HepG2 (cell line): ENCODE measurements around the gene SAMD4A. TPM values are rescaled to one million over a fixed set of nuclear protein-coding genes. Genes with fewer than 3 reads are reported as not detected.

Source experiments
- ATAC-seq: fragments of 200-7000 bp; cut with Tn5 transposase; 3 replicates; pipeline ENCODE4 v1.9.1; 2020; ENCODE audit warnings: mild to moderate bottlenecking, moderate library complexity
- BruUV-seq: library from RNA; stranded (reverse); fragments of 400-500 nt; replicated peaks from 2 replicates; lab custom pipeline; 2021; lab: Mats Ljungman, UMichigan
- CTCF ChIA-PET: fragments of 300-600 bp; formaldehyde crosslinking; extraction: SDS; loops from one replicate; lab custom pipeline; 2021; ENCODE audit warnings: low total read pairs, inconsistent platforms, low intra/inter-chr PET ratio; lab: Yijun Ruan, JAX
- POLR2A ChIA-PET: fragments of 350-600 bp; sonication (Branson Sonifier 250); formaldehyde crosslinking; loops from one replicate; lab custom pipeline; 2020; ENCODE audit warnings: antibody characterized with exemption, inconsistent platforms; lab: Yijun Ruan, JAX
- DNase-seq: peaks from one replicate; pipeline ENCODE4 v3.0.0-alpha.2; 2015; ENCODE audit warnings: low spot score
- FAIRE-seq: peaks from 3 replicates; lab custom pipeline; 2011; peaks lifted over from hg19 to GRCh38; lab: Jason Lieb, UNC
- H2AFZ ChIP-seq: one replicate; pipeline ENCODE4 v1.6.1; 2011; ENCODE audit warnings: low read length, inconsistent platforms
- H3K27ac ChIP-seq: fragments of 300-600 bp; 3 replicates; pipeline ENCODE4 v1.8.0; 2011; ENCODE audit warnings: mixed run types, mild to moderate bottlenecking, mixed read lengths, low read length, inconsistent platforms; ENCODE audit not compliant: insufficient read depth; ENCODE audit errors: extremely low read length
- H3K27me3 ChIP-seq, 2 experiments: fragments of 200-600 bp in 1 of 2; 2 replicates in 1 of 2; 3 replicates in 1 of 2; pipeline versions ENCODE4 v1.6.0 to v1.8.0; 2011; ENCODE audit warnings: low read length in 2 of 2, mild to moderate bottlenecking in 2 of 2, moderate library complexity in 2 of 2, inconsistent platforms in 1 of 2; ENCODE audit not compliant: insufficient read depth in 2 of 2, control insufficient read depth in 1 of 2
- H3K36me3 ChIP-seq, 2 experiments: fragments of 200-600 bp in 1 of 2; replicated peaks in 1 of 2; 2 replicates in 1 of 2; 3 replicates in 1 of 2; pipeline versions ENCODE4 v1.5.1 to v1.8.0; 2011; ENCODE audit warnings: low read length in 2 of 2, inconsistent platforms in 1 of 2; ENCODE audit not compliant: insufficient read depth in 2 of 2, control insufficient read depth in 1 of 2
- H3K4me1 ChIP-seq: 2 replicates; pipeline ENCODE4 v1.5.1; 2012; ENCODE audit warnings: low read length, inconsistent platforms; ENCODE audit not compliant: insufficient read depth
- H3K4me2 ChIP-seq: 2 replicates; pipeline ENCODE4 v1.6.0; 2011; ENCODE audit warnings: low read depth, low read length, inconsistent platforms
- H3K4me3 ChIP-seq, 3 experiments: fragments of 200-600 bp in 1 of 3; sonication (generic), shearing (Covaris generic) in 1 of 3; replicated peaks in 1 of 3; 2 replicates each; pipeline ENCODE4 v1.5.1; 2011 to 2016; ENCODE audit warnings: low read length in 3 of 3, inconsistent platforms in 2 of 3, low read depth in 2 of 3, mild to moderate bottlenecking in 2 of 3, control low read depth in 1 of 3, mixed read lengths in 1 of 3; ENCODE audit not compliant: insufficient read depth in 1 of 3
- H3K79me2 ChIP-seq: one replicate; pipeline ENCODE4 v1.6.1; 2011; ENCODE audit warnings: low read length, inconsistent platforms; ENCODE audit not compliant: insufficient read depth
- H3K9ac ChIP-seq: 2 replicates; pipeline ENCODE4 v1.6.0; 2011; ENCODE audit warnings: mild to moderate bottlenecking, low read depth, low read length, inconsistent platforms; ENCODE audit not compliant: insufficient read depth
- H3K9me3 ChIP-seq: 2 replicates; pipeline ENCODE4 v1.5.1; 2012; ENCODE audit warnings: mild to moderate bottlenecking, low read length
- H4K20me1 ChIP-seq: 2 replicates; pipeline ENCODE4 v1.6.0; 2011; ENCODE audit warnings: inconsistent platforms, mild to moderate bottlenecking, low read length, moderate library complexity; ENCODE audit not compliant: insufficient read depth
- CENPT ChIP-seq: sonication (generic); formaldehyde crosslinking; IDR thresholded peaks from 2 replicates; pipeline ENCODE4 v1.8.0; 2022; ENCODE audit warnings: low read depth, mild to moderate bottlenecking, moderate library complexity, missing genetic modification reagents
- JARID2 ChIP-seq: sonication (generic); formaldehyde crosslinking; IDR thresholded peaks from 2 replicates; pipeline ENCODE4 v1.8.1; 2023; ENCODE audit warnings: missing genetic modification reagents, inconsistent platforms; ENCODE audit not compliant: insufficient replicate concordance
- KDM3A ChIP-seq: IDR thresholded peaks from 2 replicates; pipeline ENCODE4 v1.6.1; 2018; ENCODE audit warnings: low read depth, missing compliant biosample characterization
- KDM4B ChIP-seq: sonication (generic); formaldehyde crosslinking; IDR thresholded peaks from 2 replicates; pipeline ENCODE4 v1.4.0; 2020; ENCODE audit warnings: missing genetic modification reagents
- MAFG ChIP-seq: sonication (generic); formaldehyde crosslinking; IDR thresholded peaks from 2 replicates; pipeline ENCODE4 v1.5.1; 2020; ENCODE audit warnings: mild to moderate bottlenecking, missing genetic modification reagents
- MAFK ChIP-seq, 2 experiments: IDR thresholded peaks in 1 of 2; conservative IDR thresholded peaks in 1 of 2; 2 replicates each; pipeline ENCODE4 v1.6.1; 2011; ENCODE audit warnings: improper control_type of control experiment in 2 of 2, low read length in 2 of 2
- SAFB2 ChIP-seq: sonication (generic); formaldehyde crosslinking; IDR thresholded peaks from 2 replicates; pipeline ENCODE4 v1.5.1; 2020; ENCODE audit warnings: missing genetic modification reagents, low read depth, mild to moderate bottlenecking, borderline replicate concordance
- STAG1 ChIP-seq: sonication (generic); formaldehyde crosslinking; IDR thresholded peaks from 2 replicates; pipeline ENCODE4 v1.4.0; 2020; ENCODE audit warnings: missing genetic modification reagents
- ZNF33A ChIP-seq: sonication (generic); formaldehyde crosslinking; IDR thresholded peaks from 2 replicates; pipeline ENCODE4 v1.5.1; 2020; ENCODE audit warnings: missing genetic modification reagents, mild to moderate bottlenecking, moderate library complexity, borderline replicate concordance
- ZNF383 ChIP-seq: sonication (generic); formaldehyde crosslinking; IDR thresholded peaks from 2 replicates; pipeline ENCODE4 v1.4.0; 2020; ENCODE audit warnings: missing genetic modification reagents, mild to moderate bottlenecking, borderline replicate concordance
- ZNF703 ChIP-seq: sonication (generic); formaldehyde crosslinking; IDR thresholded peaks from 2 replicates; pipeline ENCODE4 v1.5.1; 2020; ENCODE audit warnings: missing genetic modification reagents, mild to moderate bottlenecking, moderate library complexity, borderline replicate concordance
- WGBS: methylation state at CpG from one replicate; pipeline ENCODE4 v1.1.6; 2017; ENCODE audit warnings: low lambda C conversion rate; 5-methylcytosine and 5-hydroxymethylcytosine counted together
- in situ Hi-C: cut with HindIII; loops from 2 replicates; pipeline ENCODE4 v1.10.0; 2017; ENCODE audit warnings: low pct_unique_long_range_greater_than_20kb; ENCODE audit not compliant: extremely low pct_ligation_motif_present
- intact Hi-C: fragments of 100-400 bp; cut with micrococcal nuclease; formaldehyde crosslinking; loops from one replicate; pipeline ENCODE4 v1.10.0; 2022; ENCODE audit not compliant: unreplicated experiment
- polyA plus RNA-seq, 8 experiments: library from polyadenylated mRNA; depleted of rRNA in 3 of 8; stranded (reverse) in 7 of 8; unstranded in 1 of 8; fragments of >200 nt; fragmentation: Illumina TruSeq in 4 of 8; extraction: Trizol in 4 of 8; gene quantifications; 2 replicates each; pipeline versions ENCODE4 v1.2.1 to v1.2.3, GENCODE V29; 2011 to 2016; ENCODE audit warnings: low read depth in 4 of 8, missing spikeins in 1 of 8, mixed read lengths in 1 of 8; ENCODE audit not compliant: insufficient read depth in 1 of 8
- total RNA-seq, 5 experiments: library from RNA; depleted of rRNA; stranded (reverse); fragments of >200 nt; fragmentation: Illumina TruSeq; extraction: Trizol; gene quantifications; 2 replicates each; pipeline ENCODE4 v1.2.3, GENCODE V29; 2016; ENCODE audit warnings: low read depth in 1 of 5
- TF ChIP-seq, protein P1 (sequence below): sonication (generic); formaldehyde crosslinking; IDR thresholded peaks from 2 replicates; pipeline ENCODE4 v1.5.0; 2020; ENCODE audit warnings: mild to moderate bottlenecking, missing genetic modification reagents

SAMD4A gene
- total and polyA plus RNA-seq, 2 of the 13 experiments (the other 11 are each of a cell fraction or from before 2014, with no cell fraction given) = 11.8 to 13.0 TPM

DNA sequence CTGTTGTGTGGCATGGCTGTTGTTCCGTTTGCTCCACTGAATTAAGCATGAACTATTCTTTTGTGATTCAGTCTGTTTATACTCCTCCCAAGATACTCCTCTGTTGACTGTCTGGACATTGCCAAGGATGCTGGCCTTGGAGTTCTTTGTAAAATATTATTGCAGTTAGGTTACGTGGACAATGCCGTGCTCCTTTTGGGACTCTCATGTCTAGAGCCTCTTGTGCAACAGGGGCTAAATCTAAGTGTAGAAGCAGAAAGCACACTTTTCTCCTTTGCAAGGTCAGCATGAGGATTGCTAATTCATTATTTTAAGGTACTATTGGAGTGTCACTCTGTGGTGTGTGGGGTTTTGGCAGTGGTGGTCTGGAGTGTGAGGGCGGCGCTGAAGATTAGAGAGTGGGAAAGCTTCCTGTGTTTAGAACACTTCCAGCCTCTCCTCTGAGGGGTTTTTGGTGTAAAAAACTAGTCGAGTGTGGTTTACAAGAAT lies 125.4 kb downstream of the SAMD4A start:
- Histone ChIP-seq H3K4me1 (peaks cover 18% of the 10 kb centered on the region; the same call in 1 of the 2 replicates), H4K20me1 (peaks cover 4% of the 10 kb centered on the region; the same call in 1 of the 2 replicates), H3K27ac (no peak overlapping the region), H3K36me3 (peaks cover 5 to 6% of the 10 kb centered on the region in 2 experiments; a peak in 4 of 5 replicates), H3K4me3 (no peak overlapping the region), H3K27me3 (no peaks in the 10 kb centered on the region; a peak in 1 of 5 replicates), H2AFZ (no peak overlapping the region), H3K79me2 (peaks cover 16% of the 10 kb centered on the region), H3K9me3 (no peaks in the 10 kb centered on the region), H3K9ac (no peak overlapping the region), H3K4me2 (no peak overlapping the region)
- intact Hi-C loops = loop anchor here (5.0 kb wide), 1 partner anchor 50 kb away; no protein-coding TSS in a partner anchor
- BruUV-seq = no TSS peak
- ChIA-PET CTCF (interaction anchor here (1.1 to 1.9 kb wide), 2 partner anchors 121 to 128 kb away, joined by 5 to 21 read pairs; no protein-coding TSS in a partner anchor), POLR2A (no interaction called here)
- in situ Hi-C loops = loop anchor here (5.0 kb wide), 1 partner anchor 125 kb away; the partner anchor contains the start of gene SAMD4A
- TF ChIP-seq JARID2 (CRISPR knock-in tag) = no peak
- no peak for TF ChIP-seq STAG1 (CRISPR knock-in tag)
- TF ChIP-seq, protein P1, sequence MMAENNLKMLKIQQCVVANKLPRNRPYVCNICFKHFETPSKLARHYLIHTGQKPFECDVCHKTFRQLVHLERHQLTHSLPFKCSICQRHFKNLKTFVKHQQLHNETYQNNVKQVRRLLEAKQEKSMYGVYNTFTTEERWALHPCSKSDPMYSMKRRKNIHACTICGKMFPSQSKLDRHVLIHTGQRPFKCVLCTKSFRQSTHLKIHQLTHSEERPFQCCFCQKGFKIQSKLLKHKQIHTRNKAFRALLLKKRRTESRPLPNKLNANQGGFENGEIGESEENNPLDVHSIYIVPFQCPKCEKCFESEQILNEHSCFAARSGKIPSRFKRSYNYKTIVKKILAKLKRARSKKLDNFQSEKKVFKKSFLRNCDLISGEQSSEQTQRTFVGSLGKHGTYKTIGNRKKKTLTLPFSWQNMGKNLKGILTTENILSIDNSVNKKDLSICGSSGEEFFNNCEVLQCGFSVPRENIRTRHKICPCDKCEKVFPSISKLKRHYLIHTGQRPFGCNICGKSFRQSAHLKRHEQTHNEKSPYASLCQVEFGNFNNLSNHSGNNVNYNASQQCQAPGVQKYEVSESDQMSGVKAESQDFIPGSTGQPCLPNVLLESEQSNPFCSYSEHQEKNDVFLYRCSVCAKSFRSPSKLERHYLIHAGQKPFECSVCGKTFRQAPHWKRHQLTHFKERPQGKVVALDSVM (CRISPR knock-in tag) = no peak
- no peak for TF ChIP-seq ZNF33A
- no peak for TF ChIP-seq SAFB2 (CRISPR knock-in tag)
- TF ChIP-seq ZNF703 (CRISPR knock-in tag) = no peak
- TF ChIP-seq MAFG = no peak
- TF ChIP-seq KDM4B (CRISPR knock-in tag) = no peak
- TF ChIP-seq ZNF383 (CRISPR knock-in tag) = no peak
- TF ChIP-seq CENPT (CRISPR knock-in tag) = no peak
- TF ChIP-seq KDM3A (CRISPR knock-in tag) = no peak
- no peak for TF ChIP-seq MAFK (conservative IDR thresholded peaks at IDR 0.05 in 1 of 2, IDR thresholded peaks at IDR 0.05 in 1 of 2; ENCODE audit: low read length in 2 of 2)
- DNase-seq (no peak), FAIRE-seq (no peak), ATAC-seq (no peak)
- WGBS = 95% methylated on average over 6 of the region's 6 CpGs
